OCI-LY3 (cell line): Measurements from ENCODE around the gene DPP6.

Experiments used
- CTCF ChIP-seq: fragments of 200-600, 300-600 bp; sonication (generic); IDR thresholded peaks from 2 replicates; pipeline ENCODE4 v1.5.1; 2014; ENCODE audit warnings: antibody characterized with exemption, low read length, low read depth
- EZH2phosphoT487 ChIP-seq: fragments of 200-600 bp; shearing (Covaris generic); IDR thresholded peaks from 2 replicates; pipeline ENCODE4 v1.6.1; 2018; ENCODE audit warnings: antibody characterized with exemption, mixed run types, low read depth

DNA sequence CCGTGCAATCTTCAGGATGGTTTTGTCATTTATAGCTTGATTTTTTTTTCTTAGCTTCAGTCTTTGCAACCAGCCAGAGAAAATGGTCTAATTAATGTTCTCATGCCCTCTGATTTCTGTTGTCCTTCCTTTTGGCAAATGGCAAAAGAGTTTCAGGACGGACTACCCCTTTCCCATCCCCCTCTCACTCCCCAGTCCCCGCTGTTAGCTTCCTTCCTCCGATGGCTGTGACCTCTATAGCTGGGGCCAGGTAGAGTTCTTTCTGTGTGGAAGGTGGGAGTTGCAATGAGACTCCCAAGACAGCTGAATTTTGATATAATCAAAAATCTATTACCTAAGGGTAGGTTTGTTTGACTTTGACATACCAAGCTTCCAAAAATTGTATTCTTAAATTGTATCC, 588.7 kb downstream of the DPP6 start:
- TF ChIP-seq CTCF: no peak
- TF ChIP-seq EZH2phosphoT487: no peak
